ENCODE data around the gene FANK1. TPM values are rescaled to one million over a fixed set of nuclear protein-coding genes. Genes with fewer than 3 reads are reported as not detected.

FANK1 gene
- total RNA-seq, 2 experiments from 2014 or later = not detected

DNA sequence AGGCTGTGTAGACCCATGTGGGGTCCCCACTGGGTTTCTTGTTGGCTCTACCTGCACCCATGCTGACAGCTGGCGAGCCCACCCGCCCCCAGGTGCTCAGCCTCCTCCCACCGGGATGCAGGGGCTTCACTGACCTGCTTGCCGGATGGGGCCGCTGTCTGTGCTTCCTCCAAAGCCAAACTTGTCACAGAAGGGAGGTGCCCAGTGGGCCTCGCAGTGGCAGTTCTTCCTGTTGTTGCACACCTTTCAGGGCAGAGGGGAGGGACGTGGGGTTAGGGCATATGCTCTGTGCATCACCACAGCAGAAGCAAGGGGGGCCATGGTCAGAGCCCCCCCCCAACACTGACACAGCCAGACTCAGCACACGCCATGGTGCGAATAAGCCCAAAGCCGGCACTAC lies 146.5 kb downstream of the FANK1 start:
- POLR2A ChIA-PET = no interaction called here
- no peaks in the 10 kb centered on the region for H4K20me1 ChIP-seq (ENCODE audit: insufficient read depth, low read length)
- intact Hi-C loops (cut with micrococcal nuclease; ENCODE audit: unreplicated experiment) = no loop called here

DNA sequence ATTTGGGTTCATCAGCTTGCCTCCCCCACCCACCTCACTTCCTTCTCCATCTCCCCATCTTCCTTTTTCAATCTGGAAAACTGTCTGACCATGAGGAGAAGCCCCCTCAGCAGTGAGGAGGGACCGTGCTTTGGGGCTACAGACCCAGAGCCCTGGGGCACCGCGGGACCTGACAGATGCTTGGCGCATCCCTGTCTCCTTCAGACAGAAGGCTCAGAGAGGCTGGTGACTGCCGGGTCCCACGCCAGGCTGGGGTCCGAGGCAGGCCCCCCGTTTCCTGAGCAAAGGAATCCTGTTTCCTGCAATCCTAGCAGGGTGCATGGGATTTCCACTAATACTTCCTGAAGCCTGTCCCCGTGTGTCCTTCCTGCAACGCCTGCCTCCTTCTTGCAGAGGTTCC lies 147.0 kb downstream of the FANK1 start:
- no peaks in the 10 kb centered on the region for H4K20me1 ChIP-seq (ENCODE audit: insufficient read depth, low read length)
- no peaks in the 10 kb centered on the region for H3K79me2 ChIP-seq (ENCODE audit: insufficient read depth, low read depth, low read length)
- no peak overlapping the region for H3K4me2 ChIP-seq (ENCODE audit: low read length)
- no peak for DNase-seq (ENCODE audit: low spot score)
- H2AFZ ChIP-seq (ENCODE audit: low read length) = no peak overlapping the region
- ChIA-PET CTCF (ENCODE audit: unreplicated experiment) (no interaction called here), POLR2A (no interaction called here)
- peaks cover 8% of the 10 kb centered on the region for H3K4me1 ChIP-seq (ENCODE audit: insufficient read depth, low read length, poor library complexity, severe bottlenecking)
- H3K9me3 ChIP-seq (ENCODE audit: low read length) = no peaks in the 10 kb centered on the region
- no peak overlapping the region for H3K27ac ChIP-seq (ENCODE audit: low read depth, low read length, poor library complexity, severe bottlenecking)
- TF ChIP-seq, protein P1, sequence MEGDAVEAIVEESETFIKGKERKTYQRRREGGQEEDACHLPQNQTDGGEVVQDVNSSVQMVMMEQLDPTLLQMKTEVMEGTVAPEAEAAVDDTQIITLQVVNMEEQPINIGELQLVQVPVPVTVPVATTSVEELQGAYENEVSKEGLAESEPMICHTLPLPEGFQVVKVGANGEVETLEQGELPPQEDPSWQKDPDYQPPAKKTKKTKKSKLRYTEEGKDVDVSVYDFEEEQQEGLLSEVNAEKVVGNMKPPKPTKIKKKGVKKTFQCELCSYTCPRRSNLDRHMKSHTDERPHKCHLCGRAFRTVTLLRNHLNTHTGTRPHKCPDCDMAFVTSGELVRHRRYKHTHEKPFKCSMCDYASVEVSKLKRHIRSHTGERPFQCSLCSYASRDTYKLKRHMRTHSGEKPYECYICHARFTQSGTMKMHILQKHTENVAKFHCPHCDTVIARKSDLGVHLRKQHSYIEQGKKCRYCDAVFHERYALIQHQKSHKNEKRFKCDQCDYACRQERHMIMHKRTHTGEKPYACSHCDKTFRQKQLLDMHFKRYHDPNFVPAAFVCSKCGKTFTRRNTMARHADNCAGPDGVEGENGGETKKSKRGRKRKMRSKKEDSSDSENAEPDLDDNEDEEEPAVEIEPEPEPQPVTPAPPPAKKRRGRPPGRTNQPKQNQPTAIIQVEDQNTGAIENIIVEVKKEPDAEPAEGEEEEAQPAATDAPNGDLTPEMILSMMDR (conservative IDR thresholded peaks at IDR 0.05; ENCODE audit: low read length) = no peak
- no peaks in the 10 kb centered on the region for H3K36me3 ChIP-seq (ENCODE audit: insufficient read depth, low read length)
- intact Hi-C loops (cut with micrococcal nuclease; ENCODE audit: unreplicated experiment) = no loop called here
- no TSS peak for BruUV-seq (replicated peaks)
- no peak overlapping the region for H3K4me3 ChIP-seq (ENCODE audit: low read depth, low read length, poor library complexity, severe bottlenecking)
- no peaks in the 10 kb centered on the region for H3K9me2 ChIP-seq (ENCODE audit: insufficient read depth, low read length)

More for the DNA sequence above, 146.5 kb downstream of the FANK1 start:
- no peak overlapping the region for H3K4me2 ChIP-seq (ENCODE audit: low read length)
- DNase-seq (ENCODE audit: low spot score) = no peak
- H3K9me3 ChIP-seq (ENCODE audit: low read length) = no peaks in the 10 kb centered on the region
- CTCF ChIA-PET (ENCODE audit: unreplicated experiment) = no interaction called here
- no peak overlapping the region for H3K27ac ChIP-seq (ENCODE audit: low read depth, low read length, poor library complexity, severe bottlenecking)
- no peak overlapping the region for H2AFZ ChIP-seq (ENCODE audit: low read length)
- peaks cover 8% of the 10 kb centered on the region for H3K4me1 ChIP-seq (ENCODE audit: insufficient read depth, low read length, poor library complexity, severe bottlenecking)
- H3K9me2 ChIP-seq (ENCODE audit: insufficient read depth, low read length) = no peaks in the 10 kb centered on the region
- TF ChIP-seq EZH2phosphoT487 (IDR thresholded peaks at IDR 0.05; ENCODE audit: borderline replicate concordance, low read depth, low read length) = no peak
- TF ChIP-seq, protein P1 (conservative IDR thresholded peaks at IDR 0.05; ENCODE audit: low read length) = no peak
- BruUV-seq (replicated peaks) = no TSS peak
- H3K36me3 ChIP-seq (ENCODE audit: insufficient read depth, low read length) = no peaks in the 10 kb centered on the region
- H3K79me2 ChIP-seq (ENCODE audit: insufficient read depth, low read depth, low read length) = no peaks in the 10 kb centered on the region
- H3K4me3 ChIP-seq (ENCODE audit: low read depth, low read length, poor library complexity, severe bottlenecking) = no peak overlapping the region

DNA sequence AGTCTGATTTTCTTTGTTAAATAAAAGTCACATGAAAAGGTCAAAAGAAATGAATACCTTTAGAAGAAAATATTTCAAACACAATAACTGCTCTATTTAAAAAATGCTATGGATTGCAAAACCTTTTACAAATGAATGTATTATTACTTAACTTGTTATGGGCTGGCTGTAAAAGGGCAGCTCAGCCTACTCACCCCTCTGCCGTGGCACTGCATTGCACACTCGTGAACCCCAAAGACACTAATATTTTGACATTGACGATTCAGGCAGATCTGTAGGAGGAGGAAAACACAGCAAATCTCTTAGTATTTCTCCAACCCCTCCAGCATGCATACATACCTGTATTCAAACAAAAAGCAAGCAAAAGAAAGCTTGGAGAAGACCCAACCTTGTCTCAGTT lies 149.5 kb downstream of the FANK1 start:
- intact Hi-C loops (cut with micrococcal nuclease; ENCODE audit: unreplicated experiment) = no loop called here
- POLR2A ChIA-PET = interaction anchor here (0.6 kb wide), 1 partner anchor 322 kb away, joined by 4 read pairs; no protein-coding TSS in a partner anchor
- Histone ChIP-seq H3K4me3 (ENCODE audit: low read depth, low read length, poor library complexity, severe bottlenecking) (no peak overlapping the region), H3K79me2 (ENCODE audit: insufficient read depth, low read depth, low read length) (no peaks in the 10 kb centered on the region), H3K9me2 (ENCODE audit: insufficient read depth, low read length) (no peaks in the 10 kb centered on the region), H3K4me2 (ENCODE audit: low read length) (no peak overlapping the region), H2AFZ (ENCODE audit: low read length) (no peak overlapping the region), H3K4me1 (ENCODE audit: insufficient read depth, low read length, poor library complexity, severe bottlenecking) (peaks cover 8% of the 10 kb centered on the region), H3K9me3 (ENCODE audit: low read length) (no peaks in the 10 kb centered on the region), H4K20me1 (ENCODE audit: insufficient read depth, low read length) (no peaks in the 10 kb centered on the region), H3K27ac (ENCODE audit: low read depth, low read length, poor library complexity, severe bottlenecking) (no peak overlapping the region), H3K36me3 (ENCODE audit: insufficient read depth, low read length) (no peaks in the 10 kb centered on the region)
- DNase-seq (ENCODE audit: low spot score) = no peak
- BruUV-seq (replicated peaks) = no TSS peak
- CTCF ChIA-PET (ENCODE audit: unreplicated experiment) = no interaction called here
- TF ChIP-seq, protein P1 (conservative IDR thresholded peaks at IDR 0.05; ENCODE audit: low read length) = no peak
- no peak for TF ChIP-seq EZH2phosphoT487 (IDR thresholded peaks at IDR 0.05; ENCODE audit: borderline replicate concordance, low read depth, low read length)
